Ammon's horn (tissue), 1 donor: Measurements from ENCODE around the gene GPR78.

Source experiments
- DNase-seq: peaks from one replicate; pipeline ENCODE4 v3.0.0-alpha.2; 2016; ENCODE audit warnings: low spot score

The GPR78 gene

GRCh38 chr4:8586671-8587468, 6.7 kb downstream of the GPR78 start:
- DNase-seq, result no peak

- no peak for DNase-seq
Observed at GRCh38 chr4:8587469-8588195, 7.4 kb downstream of the GPR78 start.

- DNase-seq, result no peak
Observed at GRCh38 chr4:8588196-8588470, 7.9 kb downstream of the GPR78 start.

GRCh38 chr4:8589336-8589735, 9.1 kb downstream of the GPR78 start:
- no peak for DNase-seq

GRCh38 chr4:8589823-8590545, 9.8 kb downstream of the GPR78 start:
- DNase-seq, result peak; percentile 18

- DNase-seq, result no peak
Observed at GRCh38 chr4:8590546-8590880, 10.3 kb downstream of the GPR78 start.

GRCh38 chr4:8591114-8591513, 10.9 kb downstream of the GPR78 start:
- no peak for DNase-seq

GRCh38 chr4:8591626-8592365, 11.6 kb downstream of the GPR78 start:
- DNase-seq, result no peak

GRCh38 chr4:8592366-8593263, 12.4 kb downstream of the GPR78 start, which contains the start of gene CPZ:
TSS of gene CPZ (plus strand) at chr4:8592765. CDS start at chr4:8592834, 69 bp downstream.
- no peak for DNase-seq

- DNase-seq, result no peak
Observed at GRCh38 chr4:8593264-8594096, 13.3 kb downstream of the GPR78 start.

- peak; percentile 75 for DNase-seq
Observed at GRCh38 chr4:8594097-8595038, 14.2 kb downstream of the GPR78 start.

GRCh38 chr4:8595237-8596087, 15.3 kb downstream of the GPR78 start:
- no peak for DNase-seq

- DNase-seq, result no peak
Observed at GRCh38 chr4:8596891-8597290, 16.7 kb downstream of the GPR78 start.

GRCh38 chr4:8597319-8597718, 17.1 kb downstream of the GPR78 start:
- no peak for DNase-seq

GRCh38 chr4:8597791-8598190, 17.6 kb downstream of the GPR78 start:
- DNase-seq, result no peak

GRCh38 chr4:8598391-8599090, 18.3 kb downstream of the GPR78 start:
- no peak for DNase-seq

- DNase-seq, result no peak
Observed at GRCh38 chr4:8599091-8599460, 18.9 kb downstream of the GPR78 start.

- no peak for DNase-seq
Observed at GRCh38 chr4:8599657-8600056, 19.5 kb downstream of the GPR78 start.
